ENCODE measurements around the gene FSD1.

GRCh38 chr19:4359627-4360000 is 55.2 kb downstream of the FSD1 start:
- TF ChIP-seq POLR2A (IDR thresholded peaks at IDR 0.05) (no peak), CTCF (IDR thresholded peaks at IDR 0.05) (no peak)

All from right lobe of liver (tissue), 4 donors.